GM18498 (cell line): ENCODE results near the gene CFTR.
"Not testable (repeated sequence)": the region's sequence is repeated elsewhere in the genome, so short reads cannot be mapped to it uniquely, and the experiment has no call there.

ENCODE experiments used
- ATAC-seq: cut with Tn5 transposase; IDR thresholded peaks from one replicate; pipeline ENCODE4 v1.9.1; 2021; ENCODE audit warnings: mild to moderate bottlenecking, moderate library complexity; ENCODE audit not compliant: unreplicated experiment

Gene CFTR

DNA sequence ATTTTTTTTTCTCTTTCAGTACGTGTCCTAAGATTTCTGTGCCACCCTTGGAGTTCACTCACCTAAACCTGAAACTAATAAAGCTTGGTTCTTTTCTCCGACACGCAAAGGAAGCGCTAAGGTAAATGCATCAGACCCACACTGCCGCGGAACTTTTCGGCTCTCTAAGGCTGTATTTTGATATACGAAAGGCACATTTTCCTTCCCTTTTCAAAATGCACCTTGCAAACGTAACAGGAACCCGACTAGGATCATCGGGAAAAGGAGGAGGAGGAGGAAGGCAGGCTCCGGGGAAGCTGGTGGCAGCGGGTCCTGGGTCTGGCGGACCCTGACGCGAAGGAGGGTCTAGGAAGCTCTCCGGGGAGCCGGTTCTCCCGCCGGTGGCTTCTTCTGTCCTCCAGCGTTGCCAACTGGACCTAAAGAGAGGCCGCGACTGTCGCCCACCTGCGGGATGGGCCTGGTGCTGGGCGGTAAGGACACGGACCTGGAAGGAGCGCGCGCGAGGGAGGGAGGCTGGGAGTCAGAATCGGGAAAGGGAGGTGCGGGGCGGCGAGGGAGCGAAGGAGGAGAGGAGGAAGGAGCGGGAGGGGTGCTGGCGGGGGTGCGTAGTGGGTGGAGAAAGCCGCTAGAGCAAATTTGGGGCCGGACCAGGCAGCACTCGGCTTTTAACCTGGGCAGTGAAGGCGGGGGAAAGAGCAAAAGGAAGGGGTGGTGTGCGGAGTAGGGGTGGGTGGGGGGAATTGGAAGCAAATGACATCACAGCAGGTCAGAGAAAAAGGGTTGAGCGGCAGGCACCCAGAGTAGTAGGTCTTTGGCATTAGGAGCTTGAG, at the start of gene CFTR:
Gene CFTR (plus strand): TSS at position 801 of the 830 bp plus-strand sequence. CDS start 70 bp downstream, outside the sequence.
- ATAC-seq: no peak

- peak; percentile 94 for ATAC-seq
Measured at GRCh38 chr7:117435475-117436043, 44.3 kb upstream of the CFTR start.

- no peak for ATAC-seq
Measured at GRCh38 chr7:117444646-117445045, 35.2 kb upstream of the CFTR start.

DNA sequence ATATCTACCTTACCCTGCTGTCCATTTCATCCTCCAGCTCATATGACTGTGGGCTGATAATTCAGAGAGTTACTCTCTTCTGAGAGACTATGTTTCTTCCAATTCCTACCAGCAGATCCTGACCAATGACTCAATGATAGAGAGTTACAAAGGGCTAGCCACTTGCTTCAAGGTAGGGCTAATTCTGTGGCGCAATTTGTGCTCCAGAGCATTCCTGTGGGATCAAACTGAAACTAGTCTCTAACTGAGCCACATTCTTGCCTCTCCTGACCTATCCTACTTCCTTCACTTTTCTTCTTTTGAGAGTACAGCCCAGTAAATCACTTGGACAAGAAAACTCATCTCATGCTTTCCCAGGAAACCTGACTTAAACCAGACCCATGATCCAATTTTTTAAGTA, 34.6 kb upstream of the CFTR start:
- no peak for ATAC-seq

DNA sequence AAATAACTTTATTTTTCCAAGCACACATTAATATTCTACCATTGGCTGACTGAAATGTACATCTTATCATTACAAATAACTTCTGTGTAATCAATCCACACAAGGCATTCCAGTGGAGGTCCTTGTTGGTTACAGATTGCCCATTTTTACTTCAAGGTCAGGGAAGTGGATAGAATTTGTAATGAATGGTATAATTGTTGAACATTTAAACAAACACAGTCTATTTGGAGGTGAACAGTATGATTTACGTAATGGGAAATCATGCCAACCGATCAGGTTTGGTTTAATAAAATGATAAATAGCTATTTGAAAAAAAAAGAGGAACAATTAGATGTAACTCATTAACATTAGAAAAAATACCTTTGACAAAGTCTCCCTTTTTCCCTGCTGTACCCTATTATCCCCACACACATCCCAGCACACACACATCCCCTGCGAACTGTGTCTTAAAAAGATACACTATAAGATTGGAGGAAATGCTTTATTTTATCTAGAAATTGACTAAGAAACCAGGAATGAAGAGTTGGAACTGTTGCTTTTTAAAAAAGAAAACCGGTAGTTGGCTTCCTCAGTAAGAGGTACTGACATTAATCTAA, 33.5 kb upstream of the CFTR start:
- ATAC-seq: no peak

GRCh38 chr7:117448655-117449054, 31.2 kb upstream of the CFTR start:
- no peak for ATAC-seq

DNA sequence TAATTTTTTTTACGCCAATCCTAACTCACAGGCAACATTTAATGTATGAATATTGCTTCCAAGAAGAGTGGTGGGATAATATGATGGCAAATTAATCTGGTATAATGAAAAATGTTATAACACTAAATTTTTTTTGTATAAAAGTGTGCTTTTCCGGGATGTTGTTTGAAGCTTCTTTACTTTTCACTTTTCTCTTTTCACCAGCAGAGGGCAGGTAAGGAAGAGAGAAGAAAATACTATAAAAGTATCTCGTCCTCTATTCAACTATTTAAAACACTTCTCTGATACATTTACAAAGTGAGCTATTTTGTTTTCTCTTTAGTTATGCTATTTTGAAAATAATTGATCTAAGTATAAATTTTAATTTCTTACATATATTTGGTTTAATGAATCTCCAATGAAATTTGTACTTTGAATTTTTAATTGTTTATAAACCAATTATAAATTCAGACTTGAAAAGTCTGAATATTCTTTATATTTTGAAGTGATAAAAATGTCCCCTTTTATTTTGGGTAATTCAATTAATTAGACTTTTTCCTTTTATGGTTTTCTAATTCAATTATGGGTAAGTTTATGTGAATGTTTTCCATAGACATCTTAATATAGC, 20.7 kb upstream of the CFTR start:
- no peak for ATAC-seq

DNA sequence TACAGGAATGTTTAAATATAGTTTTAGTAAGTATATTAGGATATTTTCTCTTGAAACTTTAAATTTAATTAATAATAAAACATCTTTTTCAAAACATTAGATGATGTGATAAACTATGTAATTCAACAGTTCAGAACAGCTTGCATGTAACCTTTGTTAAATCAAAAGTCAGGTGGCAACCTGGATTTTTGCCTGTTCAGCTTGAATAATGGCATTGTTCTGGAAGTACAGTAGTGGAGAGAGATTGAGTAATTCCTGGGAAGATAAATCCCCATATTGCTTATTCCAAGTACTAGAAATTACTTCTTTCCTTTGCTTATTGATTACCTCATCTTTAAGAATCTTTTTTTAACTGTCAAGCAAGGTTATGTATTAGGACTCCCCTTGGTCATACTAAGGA, 20.1 kb upstream of the CFTR start:
- no peak for ATAC-seq

DNA sequence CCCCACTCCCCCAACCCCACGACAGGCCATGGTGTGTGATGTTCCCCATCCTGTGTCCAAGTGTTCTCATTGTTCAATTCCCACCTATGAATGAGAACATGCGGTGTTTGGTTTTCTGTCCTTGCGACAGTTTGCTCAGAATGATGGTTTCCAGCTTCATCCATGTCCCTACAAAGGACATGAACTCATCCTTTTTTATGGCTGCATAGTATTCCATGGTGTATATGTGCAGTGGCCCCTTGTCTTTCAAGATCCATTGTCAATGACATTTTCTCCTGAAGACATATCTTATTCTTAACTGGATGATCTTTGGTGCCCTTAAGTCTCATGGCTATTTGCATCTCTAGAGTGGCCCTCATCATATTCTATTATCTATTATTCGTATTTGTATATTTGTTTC, 19.0 kb upstream of the CFTR start:
- not testable (repeated sequence) for ATAC-seq

DNA sequence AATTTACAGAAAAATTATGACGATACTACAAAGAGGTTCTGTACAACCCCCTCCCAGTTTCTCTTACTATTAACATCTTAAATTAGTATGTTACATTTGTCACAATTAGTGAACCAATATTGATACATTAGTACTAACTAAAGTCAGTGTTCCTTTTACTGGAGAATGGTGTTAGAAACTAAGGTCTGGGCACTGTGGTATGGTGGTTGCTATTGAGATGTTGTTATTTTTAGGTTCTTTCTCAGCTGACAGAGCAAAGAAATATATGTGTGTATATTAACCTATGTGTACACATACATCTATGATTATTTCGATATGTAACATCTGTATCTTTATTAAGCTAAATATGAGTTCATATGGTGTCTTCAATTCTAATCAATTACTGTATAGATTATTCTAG, 11.7 kb upstream of the CFTR start:
- no peak for ATAC-seq

DNA sequence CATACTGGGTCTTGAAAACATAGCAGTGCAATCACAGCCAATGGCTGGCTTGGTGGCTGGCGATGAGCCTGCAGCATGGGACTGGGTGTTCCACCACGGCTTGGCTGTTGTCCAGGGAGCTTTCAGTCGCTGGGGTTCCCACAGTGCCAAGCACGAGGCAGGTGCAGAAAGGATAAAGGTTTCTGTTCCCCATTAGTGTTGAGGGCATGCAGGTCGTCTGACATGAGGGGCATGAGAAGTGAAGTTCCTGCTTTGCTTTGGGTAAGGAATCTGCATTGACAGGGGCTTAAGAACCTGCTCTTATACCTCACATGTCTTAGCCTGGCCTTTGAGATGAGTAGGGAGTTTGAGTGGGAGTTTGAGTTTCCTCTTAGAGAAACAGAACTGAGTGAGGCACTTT, 9.0 kb upstream of the CFTR start:
- peak; percentile 72 for ATAC-seq

DNA sequence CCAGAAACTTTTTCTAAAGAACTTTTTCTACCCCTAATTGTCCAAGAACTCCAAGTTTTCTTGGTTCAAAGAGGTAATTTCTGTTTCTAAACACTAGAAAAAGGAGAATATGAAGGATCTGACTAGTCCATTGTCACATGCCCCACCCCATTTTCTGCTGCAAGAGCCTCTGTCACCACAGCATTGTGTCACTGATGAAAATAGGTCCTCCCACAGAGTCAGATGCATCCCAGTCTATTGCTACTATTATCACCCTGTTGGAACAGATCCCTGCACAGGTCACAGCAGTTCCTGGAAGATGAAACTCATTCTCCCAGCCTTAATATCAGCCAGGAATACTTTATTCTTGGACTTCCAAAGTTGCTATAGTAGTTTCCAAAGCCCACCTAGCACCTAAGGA, 7.5 kb upstream of the CFTR start:
- no peak for ATAC-seq

- no peak for ATAC-seq
Measured at GRCh38 chr7:117476557-117477215, 3.1 kb upstream of the CFTR start.

DNA sequence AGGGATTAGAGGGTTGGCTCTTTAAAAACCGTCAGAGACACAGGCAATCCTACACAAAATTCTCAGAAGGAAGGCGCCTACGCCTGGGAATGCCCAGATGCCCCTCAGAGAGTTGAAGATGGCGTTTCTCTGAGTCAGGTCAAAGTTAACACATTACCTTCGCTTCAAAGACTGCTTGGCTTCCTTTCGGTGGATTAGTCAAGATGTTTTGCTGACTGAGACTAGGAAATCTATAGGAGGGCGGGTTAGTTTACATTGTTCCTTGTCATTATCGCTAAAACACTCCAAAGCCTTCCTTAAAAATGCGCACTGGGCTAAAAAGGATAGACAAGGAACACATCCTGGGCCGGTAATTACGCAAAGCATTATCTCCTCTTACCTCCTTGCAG, 995 bp upstream of the CFTR start:
- ATAC-seq: no peak

GRCh38 chr7:117480055-117480362, 184 bp downstream of the CFTR start:
- no peak for ATAC-seq

GRCh38 chr7:117480978-117481377, 1.2 kb downstream of the CFTR start:
- no peak for ATAC-seq

GRCh38 chr7:117485118-117485620, 5.3 kb downstream of the CFTR start:
- ATAC-seq: no peak

GRCh38 chr7:117489016-117489415, 9.2 kb downstream of the CFTR start:
- no peak for ATAC-seq

DNA sequence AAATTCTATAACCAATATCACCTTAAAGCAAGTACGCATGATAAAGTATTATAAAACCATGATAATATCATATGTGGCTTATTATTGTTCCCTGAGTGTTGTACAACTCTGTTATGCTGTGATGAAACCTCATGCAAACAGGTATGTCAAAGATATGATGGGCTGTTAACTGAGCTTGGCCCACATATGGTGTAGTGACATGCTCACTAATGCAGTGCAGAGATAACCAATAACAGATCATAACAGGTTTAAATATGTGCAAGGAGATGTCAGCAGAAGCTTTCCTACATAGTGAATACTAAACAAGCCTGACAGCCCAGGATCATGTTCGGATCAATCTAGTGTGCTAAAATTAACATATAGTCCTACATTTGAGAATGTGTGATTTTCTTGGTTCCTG, 9.6 kb downstream of the CFTR start:
- ATAC-seq: no peak

- no peak for ATAC-seq
Measured at GRCh38 chr7:117489911-117490310, 10.1 kb downstream of the CFTR start.

GRCh38 chr7:117492649-117493048, 12.8 kb downstream of the CFTR start:
- no peak for ATAC-seq
